ENCODE data around the gene ABCB6.

ABCB6 gene

DNA sequence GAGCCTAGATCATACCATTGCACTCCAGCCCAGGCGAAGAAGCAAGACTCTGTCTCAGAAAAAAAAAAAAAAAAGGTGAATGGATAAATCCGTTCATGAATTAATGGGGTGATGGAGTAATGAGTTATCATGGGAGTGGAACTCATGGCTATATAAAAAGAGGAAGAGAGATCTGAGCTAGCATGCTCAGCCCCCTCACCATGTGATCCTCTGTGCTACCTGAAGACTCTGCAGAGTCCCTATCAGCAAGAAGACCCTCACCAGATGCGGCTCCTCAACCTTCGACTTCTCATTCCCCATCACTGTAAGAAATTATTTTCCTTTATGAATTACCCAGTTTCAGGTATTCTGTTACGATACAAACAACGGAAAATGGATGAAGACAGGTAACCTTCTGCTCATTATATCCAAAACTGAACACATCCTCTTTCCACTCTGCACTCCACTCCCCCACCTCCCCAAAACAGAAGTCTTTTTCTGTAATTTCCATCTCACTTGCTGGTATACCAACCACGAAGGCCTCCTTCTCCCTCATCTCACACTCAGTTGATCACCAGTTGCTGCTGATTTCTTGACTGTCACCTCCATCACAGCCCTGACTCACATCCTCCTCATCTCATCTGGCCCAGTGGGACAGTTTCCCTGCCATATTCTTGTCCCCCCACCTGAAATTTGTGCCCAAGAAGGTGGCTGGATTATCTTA lies 31.9 kb downstream of the ABCB6 start:
- DNase-seq (ENCODE audit: low read depth in 2 of 2) = no peak

GRCh38 chr2:219184121-219184520 lies 34.6 kb downstream of the ABCB6 start:
- no peak for DNase-seq (ENCODE audit: low read depth in 2 of 2)

- no peak for DNase-seq (ENCODE audit: low read depth in 2 of 2)
Observed at GRCh38 chr2:219183151-219183772, 35.5 kb downstream of the ABCB6 start.

GRCh38 chr2:219182331-219183150 lies 36.2 kb downstream of the ABCB6 start:
- no peak for DNase-seq (ENCODE audit: low read depth in 2 of 2)

- DNase-seq (ENCODE audit: low read depth in 2 of 2) = no peak
Observed at GRCh38 chr2:219181531-219181930, 37.2 kb downstream of the ABCB6 start.

DNA sequence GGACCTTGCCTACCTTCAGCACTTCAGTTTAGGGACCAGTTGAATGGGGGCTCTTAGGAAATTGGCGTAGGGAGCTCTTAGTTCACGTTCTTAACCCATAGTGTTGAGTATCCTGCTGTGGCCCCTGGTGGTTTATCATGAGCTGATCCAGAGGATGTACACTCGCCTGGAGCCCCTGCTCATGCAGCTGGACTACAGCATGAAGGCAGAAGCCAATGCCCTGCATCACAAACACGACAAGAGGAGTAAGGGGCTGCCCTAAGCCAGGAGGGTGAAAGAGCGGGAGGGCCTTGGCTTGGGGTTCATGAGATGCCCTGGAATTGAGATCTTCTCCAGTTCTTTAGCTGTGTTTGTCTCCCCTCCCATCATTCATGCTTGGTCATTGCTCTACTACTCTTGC lies 37.8 kb downstream of the ABCB6 start:
- DNase-seq (ENCODE audit: low read depth in 2 of 2) = no peak

DNA sequence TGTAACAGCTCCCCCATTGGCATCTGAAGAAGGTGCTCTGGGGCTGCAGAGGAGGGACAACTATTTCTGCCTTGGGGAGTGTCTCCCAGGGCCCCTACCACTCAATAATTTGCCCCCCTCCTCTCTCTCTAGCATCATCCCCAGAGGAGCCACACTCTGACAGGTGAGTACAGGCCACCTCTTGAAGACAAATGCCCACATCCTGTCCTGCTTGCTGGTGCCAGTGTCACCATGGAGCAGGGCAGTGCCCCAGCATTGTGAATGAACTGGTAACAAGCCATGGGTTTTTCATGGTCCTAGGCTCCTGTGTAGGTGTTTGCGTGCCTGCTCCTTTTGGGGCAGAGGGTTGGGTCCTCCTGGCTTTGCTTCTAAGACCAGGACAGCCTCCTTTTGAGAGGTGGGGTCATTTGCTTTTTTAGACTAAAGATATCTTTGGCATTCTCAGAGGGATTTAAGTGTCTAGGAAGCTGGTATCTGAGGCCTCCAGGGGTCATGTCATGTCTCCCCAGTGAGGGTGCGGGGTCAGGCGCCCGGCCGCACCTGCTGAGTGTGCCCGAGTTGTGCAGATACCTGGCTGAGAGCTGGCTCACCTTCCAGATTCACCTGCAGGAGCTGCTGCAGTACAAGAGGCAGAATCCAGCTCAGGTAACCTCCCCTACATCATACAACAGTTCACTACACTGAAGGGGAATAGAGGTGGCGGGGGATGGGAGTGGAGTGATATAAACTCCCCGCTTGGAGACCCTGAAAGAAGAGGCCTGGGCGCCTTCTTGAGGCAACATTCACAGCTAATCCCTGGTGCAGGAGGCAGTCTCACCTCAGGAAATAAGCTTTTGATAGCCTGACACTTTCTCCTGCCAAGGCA lies 38.9 kb downstream of the ABCB6 start:
- DNase-seq (ENCODE audit: low read depth in 2 of 2) = no peak

DNA sequence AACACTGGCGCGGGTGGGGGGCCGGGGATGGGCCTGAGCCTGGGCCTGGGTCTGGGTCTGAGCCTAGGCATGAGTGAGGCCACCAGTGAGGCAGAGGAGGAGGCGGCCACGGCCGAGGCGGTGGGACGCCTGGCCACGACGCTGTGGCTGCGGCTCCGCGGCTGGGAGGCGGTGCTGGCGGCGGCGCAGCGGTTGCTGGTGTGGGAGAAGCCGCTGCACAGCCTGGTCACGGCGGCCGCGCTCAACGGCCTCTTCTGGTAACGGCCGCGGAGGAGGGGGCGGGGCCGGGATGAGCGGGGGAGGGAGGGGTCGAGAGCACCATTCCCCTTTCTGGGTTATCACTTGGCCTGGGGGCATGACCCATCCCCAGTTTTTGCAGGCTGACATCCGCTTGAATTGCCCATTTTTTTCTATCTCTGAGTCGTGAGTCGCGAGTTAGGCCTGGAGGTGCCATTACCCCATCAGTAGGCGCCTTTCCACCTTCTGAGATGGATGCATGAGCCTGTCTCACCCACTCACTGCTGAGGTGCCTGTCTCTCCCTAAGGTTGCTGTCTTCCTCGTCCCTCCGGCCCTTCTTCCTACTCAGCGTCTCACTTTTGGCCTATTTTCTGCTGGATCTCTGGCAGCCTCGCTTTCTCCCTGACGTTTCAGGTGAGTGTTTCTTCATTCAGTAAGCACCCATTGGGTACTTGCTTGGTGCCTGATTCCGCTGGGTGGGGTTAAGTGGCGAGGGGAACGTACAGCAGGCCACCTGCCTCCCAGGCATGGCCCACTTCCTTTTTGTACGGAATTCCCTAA lies 40.2 kb downstream of the ABCB6 start:
- no peak for DNase-seq (ENCODE audit: low read depth in 2 of 2)

GRCh38 chr2:219177552-219178376 lies 41.0 kb downstream of the ABCB6 start, which contains the start of gene RETREG2:
TSS of gene RETREG2 (plus strand) at chr2:219178275. CDS start at chr2:219178353, 78 bp downstream.
- peak; percentile 54 to 72 for DNase-seq (ENCODE audit: low read depth in 2 of 2)

- DNase-seq (ENCODE audit: low read depth in 2 of 2) = peak; percentile 70 to 77
Observed at GRCh38 chr2:219176818-219177551, 41.8 kb downstream of the ABCB6 start, which contains the start of gene CNPPD1. TSS of gene CNPPD1 (minus strand) at chr2:219176925. CDS start at chr2:219176828, 97 bp downstream.

DNA sequence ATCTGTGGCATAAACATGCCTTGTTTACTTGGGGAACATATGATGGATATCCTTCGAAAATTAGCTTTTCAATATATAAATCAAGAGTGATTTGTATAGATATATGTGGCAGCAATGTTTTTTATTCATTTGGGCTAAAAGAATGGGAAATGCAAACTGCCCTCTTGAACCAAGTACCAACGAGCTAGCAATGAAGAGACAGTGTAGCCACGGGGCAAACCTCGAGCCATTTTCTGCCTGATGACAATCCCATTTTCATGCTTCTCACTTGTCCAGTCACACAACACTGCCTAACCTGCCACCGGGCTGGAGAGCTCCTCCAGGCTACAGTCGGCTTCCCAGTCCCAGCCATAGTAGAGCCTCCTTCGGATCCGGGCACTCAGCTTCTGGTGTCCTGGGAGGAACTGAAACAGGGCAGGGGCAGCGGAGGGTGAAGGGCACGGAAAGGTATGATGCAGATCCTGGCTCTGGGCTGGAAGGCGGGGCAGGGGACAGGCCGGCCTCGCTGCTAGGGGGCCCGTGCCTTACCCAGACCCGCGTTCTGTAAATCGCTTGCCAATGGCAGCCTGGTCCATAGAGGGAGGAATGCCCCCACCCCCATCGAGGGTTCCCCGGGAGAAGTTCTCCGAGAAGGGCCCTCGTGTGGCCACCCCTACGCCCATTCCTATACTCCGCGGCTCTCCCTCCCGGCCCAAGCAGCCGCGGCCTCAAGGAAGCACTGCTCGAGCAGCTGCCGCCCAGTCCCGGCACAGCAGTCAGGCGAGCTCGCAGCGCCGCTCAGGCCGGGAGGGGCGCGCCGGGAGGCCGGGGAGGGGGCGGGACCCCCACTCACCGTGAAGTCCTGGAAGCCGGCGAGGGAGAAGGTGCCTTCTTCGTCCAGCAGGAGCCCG lies 42.6 kb downstream of the ABCB6 start:
- DNase-seq (ENCODE audit: low read depth in 2 of 2) = no peak

DNA sequence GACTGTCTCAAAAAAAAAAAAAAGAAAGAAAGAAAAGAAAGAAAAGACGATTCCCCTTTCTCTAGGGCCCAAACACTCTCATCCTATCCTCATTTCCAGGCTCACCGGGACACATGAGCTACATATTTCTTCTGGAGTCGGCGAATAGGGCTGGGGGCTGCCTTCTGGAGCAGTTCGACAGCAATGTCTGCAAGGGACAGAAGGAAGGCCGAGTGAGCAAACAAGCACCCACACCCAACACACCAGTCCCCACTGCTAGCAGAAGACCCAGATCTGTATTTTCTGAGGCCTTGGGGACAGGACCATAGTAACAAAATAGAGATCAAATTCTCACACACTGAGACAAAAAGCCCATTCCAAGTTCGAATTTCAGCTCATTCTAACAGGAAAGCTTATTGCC lies 43.3 kb downstream of the ABCB6 start:
- no peak for DNase-seq (ENCODE audit: low read depth in 2 of 2)

- DNase-seq (ENCODE audit: low read depth in 2 of 2) = no peak
Observed at GRCh38 chr2:219174801-219175200, 44.0 kb downstream of the ABCB6 start.

DNA sequence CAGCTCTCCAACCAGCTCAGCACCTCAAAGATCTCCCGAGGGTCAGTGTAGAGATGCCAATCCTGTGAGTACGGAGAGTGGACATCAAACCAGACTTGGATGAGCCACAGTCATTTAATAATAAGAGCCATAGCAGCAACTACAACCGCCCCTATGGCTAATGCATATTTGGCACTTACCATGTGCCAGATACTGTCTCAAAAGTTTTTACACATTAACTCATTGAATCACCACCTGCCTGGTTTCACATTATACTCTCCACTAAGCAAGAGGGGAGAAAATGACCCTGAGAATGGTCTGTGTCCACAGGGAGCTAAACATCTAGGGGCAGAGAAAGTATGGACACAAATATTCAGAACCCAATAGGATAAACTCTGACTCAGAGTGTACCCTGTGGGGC lies 44.6 kb downstream of the ABCB6 start:
- no peak for DNase-seq (ENCODE audit: low read depth in 2 of 2)

- DNase-seq (ENCODE audit: low read depth in 2 of 2) = no peak
Observed at GRCh38 chr2:219173176-219173575, 45.6 kb downstream of the ABCB6 start.

GRCh38 chr2:219172231-219173154 lies 46.3 kb downstream of the ABCB6 start:
- no peak for DNase-seq (ENCODE audit: low read depth in 2 of 2)

DNA sequence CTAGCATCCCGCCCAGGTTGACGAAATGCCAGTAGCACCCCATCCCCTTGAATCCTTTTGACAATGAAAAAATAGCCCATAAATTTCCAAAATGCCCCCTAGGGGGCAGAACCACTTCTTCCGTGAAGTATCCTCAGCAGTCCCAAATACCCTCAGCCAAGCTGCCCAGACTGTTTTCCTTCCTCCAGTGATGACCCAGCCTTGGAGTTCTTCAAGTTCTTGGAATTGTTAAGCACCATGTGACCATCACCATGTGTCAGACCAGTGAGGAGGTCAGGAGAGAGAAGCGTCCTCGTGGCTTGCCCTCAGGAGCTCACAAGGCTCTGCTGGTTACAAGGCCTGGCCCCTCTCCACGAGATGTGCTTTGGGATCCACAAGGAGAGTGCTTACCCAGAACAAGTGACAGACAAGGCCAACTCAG lies 47.5 kb downstream of the ABCB6 start:
- no peak for DNase-seq (ENCODE audit: low read depth in 2 of 2)
